ENCODE data around the gene RPL32.
A peak's percentile ranks its signal among the peaks of the same experiment; 100 is the strongest.
"Not testable (repeated sequence)": the region's sequence is repeated elsewhere in the genome, so short reads cannot be mapped to it uniquely, and the experiment has no call there.

RPL32 gene

DNA sequence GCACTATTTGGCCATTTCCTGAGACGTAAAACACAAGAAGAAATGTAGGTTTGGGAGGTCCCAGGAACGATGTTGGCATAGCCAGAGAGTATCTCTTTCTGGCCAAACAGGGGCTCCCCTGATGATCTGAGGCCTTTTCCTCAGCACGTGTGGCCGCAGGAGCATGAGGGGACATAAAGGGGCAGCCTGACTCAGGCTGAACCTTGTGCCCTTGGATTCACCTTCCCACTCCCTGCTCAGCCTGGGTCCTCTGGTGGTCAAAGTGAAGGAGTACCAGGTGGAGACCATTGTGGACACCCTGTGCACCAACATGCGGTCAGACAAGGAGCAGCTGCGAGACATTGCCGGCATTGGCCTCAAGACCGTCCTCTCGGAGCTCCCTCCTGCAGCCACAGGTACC is 34.3 kb downstream of the RPL32 start:
- no peak for DNase-seq

DNA sequence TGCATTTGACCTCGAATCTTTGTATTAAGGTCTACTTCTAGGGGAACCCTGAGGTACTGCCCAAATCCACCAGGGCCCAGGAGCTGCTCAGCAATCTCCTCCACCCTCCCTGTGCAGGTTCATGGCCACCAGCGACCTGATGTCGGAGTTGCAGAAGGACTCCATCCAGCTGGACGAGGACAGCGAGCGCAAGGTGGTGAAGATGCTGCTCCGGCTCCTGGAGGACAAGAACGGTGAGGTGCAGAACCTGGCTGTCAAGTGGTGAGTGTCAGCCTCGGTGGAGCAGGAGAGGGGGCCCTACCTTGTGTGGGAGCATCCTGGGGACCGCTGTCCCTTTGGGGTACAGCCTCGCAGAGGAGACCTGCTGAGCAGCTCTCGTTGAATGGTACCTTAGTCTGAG is 38.0 kb downstream of the RPL32 start:
- DNase-seq: no peak

DNA sequence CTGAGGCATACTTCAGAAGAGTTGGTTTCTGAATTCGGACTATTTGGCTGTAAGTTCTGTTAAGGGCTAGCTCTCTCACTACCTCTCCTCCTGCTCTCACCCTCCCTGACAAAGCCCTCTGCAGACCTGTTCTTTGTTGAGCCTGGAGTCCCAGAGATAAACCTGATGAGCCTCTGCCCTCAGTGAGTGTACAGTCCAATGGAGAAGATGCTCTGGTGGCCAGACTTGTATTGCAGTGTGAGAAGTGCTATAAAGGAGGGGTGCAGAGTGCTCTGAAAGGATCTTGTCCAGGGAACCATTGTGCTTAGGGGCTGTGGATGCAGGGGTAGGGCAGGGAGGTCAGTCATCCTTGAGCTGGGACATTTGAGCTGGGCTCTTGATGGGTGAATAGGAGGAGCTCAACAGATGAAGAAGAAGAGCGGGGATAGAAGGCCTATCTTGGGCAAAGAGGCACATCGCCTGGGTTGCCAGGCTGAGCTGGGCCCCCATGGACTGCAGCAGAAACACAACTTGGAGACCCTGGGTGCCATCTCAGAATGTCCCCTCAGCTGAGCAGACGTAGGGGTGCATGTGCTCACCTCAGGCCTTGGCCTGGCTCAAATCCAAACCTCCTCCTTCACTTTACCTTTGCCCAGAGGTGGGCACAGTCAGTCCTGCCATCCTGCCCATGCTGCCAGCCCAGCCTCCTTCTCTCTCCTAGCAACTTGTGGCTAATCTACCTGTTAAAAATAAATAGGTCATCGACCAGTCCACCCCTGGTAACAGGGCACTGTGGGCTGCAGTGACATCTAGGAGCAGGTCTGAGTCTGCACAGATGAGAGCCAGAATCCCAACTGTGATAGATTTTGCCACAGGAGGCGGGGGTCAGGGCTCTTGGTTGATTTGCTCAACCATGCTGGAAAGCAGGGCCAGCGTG is 41.6 kb downstream of the RPL32 start:
- DNase-seq: no peak

- DNase-seq: no peak
Observed at GRCh38 chr3:12798559-12799179, 42.7 kb downstream of the RPL32 start.

DNA sequence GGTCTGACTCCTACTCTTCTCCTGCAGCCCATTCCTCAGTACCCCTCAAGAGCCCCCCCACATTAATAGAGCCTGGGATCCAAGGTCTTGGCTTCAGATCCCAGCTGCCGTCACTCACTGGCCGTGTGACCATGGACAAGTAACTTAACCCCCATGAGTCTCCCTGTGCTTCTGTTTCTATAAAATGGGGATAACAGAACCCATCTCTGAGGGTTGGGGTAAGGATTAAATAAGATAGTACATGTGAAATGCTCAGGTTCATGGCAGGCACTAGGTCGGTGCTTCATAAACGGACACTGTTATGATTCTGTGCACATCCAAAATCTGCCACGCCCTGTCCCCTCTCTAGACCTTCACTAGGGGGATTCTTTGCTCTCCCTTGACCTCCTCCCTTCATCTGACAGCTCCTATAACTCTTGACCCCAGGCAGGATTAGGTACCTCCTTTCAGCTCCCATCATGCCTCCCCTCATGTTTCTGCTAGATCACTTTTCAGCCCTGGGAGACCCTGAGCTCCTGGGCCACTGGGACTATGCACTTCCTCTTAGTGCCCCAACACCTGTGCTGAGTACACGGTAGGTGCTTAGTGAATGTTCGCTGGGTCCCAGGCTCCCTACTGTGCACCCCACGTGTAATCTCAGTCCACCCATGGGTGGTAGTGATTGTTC is 43.3 kb downstream of the RPL32 start:
- DNase-seq: no peak

GRCh38 chr3:12797124-12797891 is 44.1 kb downstream of the RPL32 start:
- DNase-seq: no peak

DNA sequence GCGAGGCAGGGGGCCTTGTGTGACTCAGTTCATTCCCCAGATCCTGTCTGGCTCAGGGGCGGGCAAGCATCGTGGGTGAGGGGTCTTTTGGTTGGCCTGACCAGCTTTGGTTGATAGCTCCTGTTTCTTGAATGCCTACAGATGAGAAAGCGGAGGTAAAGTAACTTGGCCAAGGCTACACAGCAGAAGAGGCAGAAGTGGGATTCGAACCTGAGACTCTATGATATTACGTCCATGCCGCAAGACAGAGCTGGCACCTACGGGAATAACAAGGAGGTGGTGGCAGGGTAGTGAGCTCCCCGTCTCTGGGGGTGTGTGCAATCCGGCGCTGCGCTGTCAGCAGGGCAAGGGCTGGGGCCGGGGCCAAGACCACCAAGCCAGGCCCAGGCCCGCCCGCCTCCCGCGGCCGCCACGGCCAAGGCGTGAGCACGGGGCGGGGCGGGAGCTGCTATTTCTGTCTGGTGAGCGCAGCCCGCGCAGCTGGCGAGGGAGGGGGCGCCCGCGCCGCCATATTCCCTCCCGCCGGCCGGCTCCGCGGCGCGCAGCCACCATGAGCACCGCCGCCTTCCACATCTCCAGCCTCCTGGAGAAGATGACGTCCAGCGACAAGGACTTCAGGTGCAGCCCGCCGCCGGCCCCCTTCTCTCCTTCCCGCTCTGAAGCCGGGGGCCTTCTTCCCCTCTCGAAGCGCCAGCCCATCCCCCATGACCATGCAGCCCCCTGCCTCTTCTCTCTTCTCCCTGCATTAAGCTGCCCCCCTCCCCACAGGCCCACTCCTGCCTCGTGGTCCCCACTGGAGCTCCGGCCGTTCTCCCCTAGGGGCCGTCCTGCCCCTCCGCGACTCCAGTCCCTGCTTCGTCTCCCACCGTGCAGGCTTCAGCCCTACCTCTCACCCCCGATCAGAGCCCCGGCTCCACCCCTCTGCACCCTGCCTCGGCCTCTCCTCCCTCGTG is 44.9 kb downstream of the RPL32 start, which contains the start of gene CAND2:
CAND2 (plus strand) TSS at position 510 of the 953 bp plus-strand sequence; CDS start at position 551, 41 bp downstream.
- peak; percentile 57 for DNase-seq

DNA sequence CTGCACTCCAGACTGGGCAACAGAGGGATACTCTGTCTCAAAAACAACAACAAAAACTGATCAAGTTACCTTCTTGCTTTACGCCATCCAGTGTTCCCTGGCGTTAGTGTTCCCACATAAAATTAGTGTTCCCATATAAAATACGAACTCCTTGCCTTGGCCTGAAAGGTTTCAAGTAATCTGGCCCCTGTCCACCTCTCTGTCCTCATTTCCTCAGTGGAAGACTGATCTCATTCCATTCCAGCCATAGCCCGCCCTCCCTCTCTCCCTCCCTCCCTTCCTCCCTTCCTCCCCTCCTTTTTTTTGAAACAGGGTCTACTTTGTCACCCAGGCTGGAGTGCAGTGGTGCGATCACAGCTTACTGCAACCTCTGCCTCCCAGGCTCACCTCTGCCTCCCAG is 47.7 kb downstream of the RPL32 start:
- no peak for DNase-seq

GRCh38 chr3:12791430-12791829 is 49.9 kb downstream of the RPL32 start:
- DNase-seq: no peak

DNA sequence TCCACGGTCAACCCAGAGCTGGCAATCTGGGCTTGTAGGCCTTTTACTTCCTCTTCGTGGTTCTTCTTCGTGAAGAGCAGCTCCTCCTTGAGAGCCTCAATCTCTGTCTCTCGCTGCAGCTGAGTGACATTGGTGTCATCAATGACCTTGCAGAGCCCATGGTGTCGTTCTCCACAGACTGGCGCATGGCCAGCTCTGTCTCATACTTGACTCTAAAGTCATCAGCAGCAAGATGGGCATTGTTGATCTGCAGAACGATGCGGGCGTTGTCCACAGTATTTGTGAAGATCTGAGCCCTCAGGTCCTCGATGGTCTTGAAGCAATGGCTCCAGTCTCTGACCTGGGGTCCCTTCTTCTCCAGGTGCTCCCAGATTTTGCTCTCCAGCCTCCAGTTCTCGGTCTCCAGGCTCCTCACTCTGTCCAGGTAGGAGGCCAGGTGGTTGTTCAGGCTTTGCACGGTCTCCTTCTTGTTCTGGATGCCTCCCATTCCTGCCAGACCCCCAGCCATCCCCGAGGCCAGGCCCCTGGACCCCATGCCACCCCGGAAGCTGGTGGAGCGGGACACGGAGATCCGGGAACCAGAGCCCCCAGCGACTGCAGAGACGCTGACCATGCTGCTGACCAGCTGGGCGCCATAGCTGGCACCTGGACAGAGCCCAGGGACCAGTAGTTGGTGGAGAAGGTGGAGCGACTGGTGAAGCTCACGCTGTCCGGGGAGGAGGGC is 53.2 kb downstream of the RPL32 start:
- not testable (repeated sequence) for DNase-seq

DNA sequence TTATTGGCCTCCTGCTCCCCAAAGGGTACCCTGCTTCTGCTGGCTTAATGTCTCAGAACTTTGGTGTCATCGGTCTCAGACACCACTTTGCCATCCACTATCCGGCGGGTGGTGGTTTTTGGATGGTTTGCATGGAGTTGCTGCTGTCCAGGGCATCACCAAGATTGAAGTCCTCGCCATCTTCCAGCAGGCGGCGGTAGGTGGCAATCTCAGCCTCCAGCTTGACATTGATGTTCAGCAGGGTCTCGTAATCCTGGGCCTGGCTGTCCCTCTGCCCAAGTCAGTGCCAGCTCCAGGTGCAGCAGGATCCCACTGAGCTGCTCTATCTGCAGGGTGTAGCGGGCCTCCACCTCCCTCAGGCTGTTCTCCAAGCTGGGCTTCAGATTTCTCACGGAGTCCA is 54.0 kb downstream of the RPL32 start:
- not testable (repeated sequence) for DNase-seq

GRCh38 chr3:12785096-12785495 is 56.3 kb downstream of the RPL32 start:
- DNase-seq: no peak
